ENCODE measurements around the gene AMFR. TPM values are rescaled to one million over a fixed set of nuclear protein-coding genes. Genes with fewer than 3 reads are reported as not detected.

AMFR gene
- total and polyA plus RNA-seq, 10 of the 15 experiments (the other 5 are each of a cell fraction or from before 2014, with no cell fraction given) = 8.2 to 67.6 (median 28.1) TPM

DNA sequence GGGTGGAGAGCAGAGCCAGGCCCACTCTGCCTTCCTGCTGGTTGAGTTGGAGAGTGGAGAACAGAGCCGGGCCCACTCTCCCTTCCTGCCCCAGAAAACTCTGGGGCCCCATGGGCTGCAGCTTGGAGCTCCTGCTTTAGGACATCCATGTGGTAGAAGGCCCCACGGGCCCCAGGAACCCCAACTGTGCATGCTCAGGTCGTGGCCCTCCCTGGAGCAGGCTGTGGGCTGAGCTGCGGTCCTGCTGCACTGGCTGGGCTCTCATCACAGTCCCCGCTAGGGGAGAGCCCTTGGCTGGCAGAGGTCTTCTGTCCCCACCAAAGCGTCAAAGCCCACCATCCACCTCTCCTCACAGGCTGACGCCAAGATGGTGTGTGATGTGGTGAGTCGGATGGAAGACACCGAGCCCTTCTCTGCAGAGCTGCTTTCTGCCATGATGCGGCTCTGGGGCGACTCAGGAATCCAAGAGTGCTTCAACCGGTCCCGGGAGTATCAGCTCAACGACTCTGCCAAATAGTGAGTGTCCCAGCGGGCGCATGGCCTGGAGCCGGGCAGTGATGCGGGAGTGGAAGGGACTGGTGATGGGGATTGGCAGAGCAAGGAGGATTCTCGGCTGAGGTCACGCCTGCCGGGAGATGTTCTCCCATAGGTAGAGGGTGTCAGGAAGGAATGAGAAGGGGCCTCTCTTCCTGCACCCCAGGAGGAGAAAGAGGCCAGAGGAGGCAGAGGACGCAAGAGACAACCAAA is 96.9 kb downstream of the AMFR start:
- ChIA-PET CTCF (interaction anchor here (0.7 kb wide), 1 partner anchor 10 kb away, joined by 3 read pairs; no protein-coding TSS in a partner anchor), RAD21 (ENCODE audit: unreplicated experiment) (no interaction called here), POLR2A (no interaction called here), SMC1A (ENCODE audit: uncharacterized antibody, unreplicated experiment) (interaction anchor here (2.2 kb wide), 1 partner anchor 28 kb away, joined by 5 read pairs; no protein-coding TSS in a partner anchor)
- Histone ChIP-seq H3K9me3 (replicated peaks; ENCODE audit: control insufficient read depth, insufficient read depth, low read length) (no peaks in the 10 kb centered on the region), H3K4me3 (no peak overlapping the region), H2AFZ (ENCODE audit: control insufficient read depth, low read depth, low read length) (no peak overlapping the region), H4K20me1 (ENCODE audit: control insufficient read depth, insufficient read depth) (no peaks in the 10 kb centered on the region), H3K9ac (ENCODE audit: control insufficient read depth, insufficient read depth, low read length) (no peak overlapping the region), H3K4me1 (ENCODE audit: control insufficient read depth, insufficient read depth, low read length) (no peaks in the 10 kb centered on the region), H3K36me3 (ENCODE audit: control insufficient read depth in 2 of 2, insufficient read depth in 2 of 2, low read length in 1 of 2) (no peaks in the 10 kb centered on the region), H3K79me2 (ENCODE audit: control insufficient read depth, insufficient read depth, low read length) (no peaks in the 10 kb centered on the region), H3K4me2 (ENCODE audit: control insufficient read depth, insufficient read depth) (no peak overlapping the region), H3K27me3 (replicated peaks in 1 of 2; ENCODE audit: control insufficient read depth in 2 of 2, insufficient read depth in 2 of 2, low read length in 1 of 2) (no peaks in the 10 kb centered on the region), H3K27ac (ENCODE audit: control insufficient read depth, insufficient read depth) (no peak overlapping the region)
- in situ Hi-C loops (cut with MboI) (no loop called here), intact Hi-C loops (cut with micrococcal nuclease; ENCODE audit: unreplicated experiment) (no loop called here)
- DNase-seq (ENCODE audit: low read depth, low spot score) (no peak), FAIRE-seq (no peak), ATAC-seq (no peak)
- BruUV-seq (replicated peaks) = no TSS peak
- TF ChIP-seq NR2C2 (IDR thresholded peaks at IDR 0.05; ENCODE audit: borderline replicate concordance, control insufficient read depth, insufficient read length, low read depth) = no peak
- WGBS (ENCODE audit: insufficient coverage, insufficient replicate concordance, low lambda C conversion rate, missing lambda C conversion rate) = 56% methylated on average over 22 of the region's 22 CpGs

DNA sequence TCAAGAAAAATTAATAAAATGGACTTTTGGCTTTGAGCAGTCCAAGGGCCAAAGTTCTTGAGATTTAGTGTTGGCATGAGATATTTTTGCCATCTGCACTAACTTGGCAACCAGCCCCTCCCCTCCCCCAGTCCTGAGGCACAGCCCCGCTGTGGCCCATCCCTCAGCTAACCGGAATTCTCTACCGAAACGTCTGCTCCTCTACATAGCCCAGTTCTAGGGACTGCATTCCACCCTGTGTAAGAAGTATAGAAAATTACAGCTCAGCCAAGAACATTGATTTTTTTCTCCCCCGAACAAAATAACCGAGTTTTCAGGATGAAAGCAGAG is 97.5 kb downstream of the AMFR start:
- intact Hi-C loops (cut with micrococcal nuclease; ENCODE audit: unreplicated experiment) = no loop called here
- DNase-seq (ENCODE audit: low read depth, low spot score) (no peak), ATAC-seq (no peak), FAIRE-seq (no peak)
- ChIA-PET POLR2A (no interaction called here), RAD21 (ENCODE audit: unreplicated experiment) (no interaction called here), CTCF (interaction anchor here (0.7 kb wide), 1 partner anchor 9 kb away, joined by 3 read pairs; no protein-coding TSS in a partner anchor), SMC1A (ENCODE audit: uncharacterized antibody, unreplicated experiment) (interaction anchor here (2.2 kb wide), 1 partner anchor 28 kb away, joined by 5 read pairs; no protein-coding TSS in a partner anchor)
- H3K9me3 ChIP-seq (replicated peaks; ENCODE audit: control insufficient read depth, insufficient read depth, low read length) = no peaks in the 10 kb centered on the region
- no peaks in the 10 kb centered on the region for H3K27me3 ChIP-seq (replicated peaks in 1 of 2; ENCODE audit: control insufficient read depth in 2 of 2, insufficient read depth in 2 of 2, low read length in 1 of 2)
- H4K20me1 ChIP-seq (ENCODE audit: control insufficient read depth, insufficient read depth) = no peaks in the 10 kb centered on the region
- no peak overlapping the region for H3K4me2 ChIP-seq (ENCODE audit: control insufficient read depth, insufficient read depth)
- H2AFZ ChIP-seq (ENCODE audit: control insufficient read depth, low read depth, low read length) = no peak overlapping the region
- 38% methylated on average over 6 of the region's 6 CpGs for WGBS (ENCODE audit: insufficient coverage, insufficient replicate concordance, low lambda C conversion rate, missing lambda C conversion rate)
- no peak overlapping the region for H3K27ac ChIP-seq (ENCODE audit: control insufficient read depth, insufficient read depth)
- no peaks in the 10 kb centered on the region for H3K36me3 ChIP-seq (ENCODE audit: control insufficient read depth in 2 of 2, insufficient read depth in 2 of 2, low read length in 1 of 2)
- no peaks in the 10 kb centered on the region for H3K79me2 ChIP-seq (ENCODE audit: control insufficient read depth, insufficient read depth, low read length)
- in situ Hi-C loops (cut with MboI) = no loop called here
- no peak overlapping the region for H3K9ac ChIP-seq (ENCODE audit: control insufficient read depth, insufficient read depth, low read length)
- no peaks in the 10 kb centered on the region for H3K4me1 ChIP-seq (ENCODE audit: control insufficient read depth, insufficient read depth, low read length)
- no peak overlapping the region for H3K4me3 ChIP-seq
- no TSS peak for BruUV-seq (replicated peaks)
- TF ChIP-seq TAF1 (IDR thresholded peaks at IDR 0.05; ENCODE audit: borderline replicate concordance, low read depth, low read length) (no peak), ASH2L (IDR thresholded peaks at IDR 0.05; ENCODE audit: borderline replicate concordance, low read depth) (no peak), ZNF622 (IDR thresholded peaks at IDR 0.05) (no peak)
- TF ChIP-seq, protein P1, sequence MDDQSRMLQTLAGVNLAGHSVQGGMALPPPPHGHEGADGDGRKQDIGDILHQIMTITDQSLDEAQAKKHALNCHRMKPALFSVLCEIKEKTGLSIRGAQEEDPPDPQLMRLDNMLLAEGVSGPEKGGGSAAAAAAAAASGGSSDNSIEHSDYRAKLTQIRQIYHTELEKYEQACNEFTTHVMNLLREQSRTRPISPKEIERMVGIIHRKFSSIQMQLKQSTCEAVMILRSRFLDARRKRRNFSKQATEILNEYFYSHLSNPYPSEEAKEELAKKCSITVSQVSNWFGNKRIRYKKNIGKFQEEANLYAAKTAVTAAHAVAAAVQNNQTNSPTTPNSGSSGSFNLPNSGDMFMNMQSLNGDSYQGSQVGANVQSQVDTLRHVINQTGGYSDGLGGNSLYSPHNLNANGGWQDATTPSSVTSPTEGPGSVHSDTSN (IDR thresholded peaks at IDR 0.05; ENCODE audit: insufficient replicate concordance, low read depth, low read length) = no peak
- TF ChIP-seq, protein P2, sequence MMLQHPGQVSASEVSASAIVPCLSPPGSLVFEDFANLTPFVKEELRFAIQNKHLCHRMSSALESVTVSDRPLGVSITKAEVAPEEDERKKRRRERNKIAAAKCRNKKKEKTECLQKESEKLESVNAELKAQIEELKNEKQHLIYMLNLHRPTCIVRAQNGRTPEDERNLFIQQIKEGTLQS (IDR thresholded peaks at IDR 0.05; ENCODE audit: borderline replicate concordance, extremely low read depth, low read depth, low read length) = no peak
- TF ChIP-seq, protein P3, sequence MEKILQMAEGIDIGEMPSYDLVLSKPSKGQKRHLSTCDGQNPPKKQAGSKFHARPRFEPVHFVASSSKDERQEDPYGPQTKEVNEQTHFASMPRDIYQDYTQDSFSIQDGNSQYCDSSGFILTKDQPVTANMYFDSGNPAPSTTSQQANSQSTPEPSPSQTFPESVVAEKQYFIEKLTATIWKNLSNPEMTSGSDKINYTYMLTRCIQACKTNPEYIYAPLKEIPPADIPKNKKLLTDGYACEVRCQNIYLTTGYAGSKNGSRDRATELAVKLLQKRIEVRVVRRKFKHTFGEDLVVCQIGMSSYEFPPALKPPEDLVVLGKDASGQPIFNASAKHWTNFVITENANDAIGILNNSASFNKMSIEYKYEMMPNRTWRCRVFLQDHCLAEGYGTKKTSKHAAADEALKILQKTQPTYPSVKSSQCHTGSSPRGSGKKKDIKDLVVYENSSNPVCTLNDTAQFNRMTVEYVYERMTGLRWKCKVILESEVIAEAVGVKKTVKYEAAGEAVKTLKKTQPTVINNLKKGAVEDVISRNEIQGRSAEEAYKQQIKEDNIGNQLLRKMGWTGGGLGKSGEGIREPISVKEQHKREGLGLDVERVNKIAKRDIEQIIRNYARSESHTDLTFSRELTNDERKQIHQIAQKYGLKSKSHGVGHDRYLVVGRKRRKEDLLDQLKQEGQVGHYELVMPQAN (conservative IDR thresholded peaks at IDR 0.05) = no peak

Measured in GM12878 (cell line).